Esophagus squamous epithelium (tissue), 4 donors: ENCODE measurements around the gene CCDC179.
A peak's percentile ranks its signal among the peaks of the same experiment; 100 is the strongest.

Source experiments
- POLR2A ChIP-seq, 4 donors: fragments of 450-650 bp; IDR thresholded peaks; one replicate each; pipeline ENCODE4 v1.6.1; 2017; ENCODE audit warnings: antibody characterized with exemption in 4 of 4, mild to moderate bottlenecking in 4 of 4, moderate library complexity in 3 of 4
- TF ChIP-seq, protein P1 (sequence below), 6 experiments: fragments of 450-650 bp in 4 of 6; fragments of 200-600 bp in 2 of 6; sonication (generic) in 2 of 6; IDR thresholded peaks; one replicate each; pipeline ENCODE4 v1.5.1; 2016 to 2019; ENCODE audit warnings: antibody characterized with exemption in 6 of 6, mild to moderate bottlenecking in 4 of 6, moderate library complexity in 4 of 6

DNA sequence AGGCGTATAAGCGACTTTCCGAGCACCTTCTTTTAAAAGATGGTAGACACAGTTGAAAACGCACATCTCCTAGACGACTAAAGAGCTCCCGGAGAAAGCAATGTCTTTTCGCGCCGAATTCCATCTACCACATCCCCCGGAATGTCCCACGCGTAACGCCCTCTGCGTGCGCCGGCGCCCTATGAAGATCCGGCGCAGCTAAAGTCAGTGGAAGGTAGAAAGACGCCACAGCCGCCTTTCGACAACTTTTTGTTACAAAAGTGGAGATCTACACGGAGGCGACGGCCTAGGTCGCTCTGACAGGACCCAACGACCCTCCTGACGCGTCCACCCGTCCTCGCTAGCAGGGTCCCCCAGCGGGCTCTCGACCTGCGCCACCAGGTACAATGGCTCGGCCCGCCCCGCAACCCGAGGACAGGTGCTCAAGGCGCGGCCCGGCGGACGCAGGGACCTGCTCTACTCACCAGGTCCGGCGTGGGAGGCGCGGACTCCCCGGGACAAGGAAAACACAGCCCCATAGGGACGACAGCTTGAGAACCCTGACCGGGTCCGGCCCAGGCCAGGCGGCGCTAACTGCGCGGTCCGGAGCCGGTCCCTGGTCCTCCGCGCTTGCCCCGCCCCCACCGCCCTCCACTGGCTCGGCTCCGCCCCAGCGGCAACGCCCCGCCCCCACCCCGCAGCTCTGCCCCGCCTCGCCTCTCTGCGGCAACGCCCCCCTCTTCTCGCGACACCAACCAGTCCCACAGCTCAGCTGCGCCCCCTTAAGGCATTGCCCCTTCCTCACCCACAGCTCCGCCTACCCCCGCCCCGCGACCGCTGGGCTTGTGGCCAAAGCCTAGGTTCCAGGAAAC, 30.8 kb downstream of the CCDC179 start, which contains the start of gene SVIP:
- TF ChIP-seq, protein P1, sequence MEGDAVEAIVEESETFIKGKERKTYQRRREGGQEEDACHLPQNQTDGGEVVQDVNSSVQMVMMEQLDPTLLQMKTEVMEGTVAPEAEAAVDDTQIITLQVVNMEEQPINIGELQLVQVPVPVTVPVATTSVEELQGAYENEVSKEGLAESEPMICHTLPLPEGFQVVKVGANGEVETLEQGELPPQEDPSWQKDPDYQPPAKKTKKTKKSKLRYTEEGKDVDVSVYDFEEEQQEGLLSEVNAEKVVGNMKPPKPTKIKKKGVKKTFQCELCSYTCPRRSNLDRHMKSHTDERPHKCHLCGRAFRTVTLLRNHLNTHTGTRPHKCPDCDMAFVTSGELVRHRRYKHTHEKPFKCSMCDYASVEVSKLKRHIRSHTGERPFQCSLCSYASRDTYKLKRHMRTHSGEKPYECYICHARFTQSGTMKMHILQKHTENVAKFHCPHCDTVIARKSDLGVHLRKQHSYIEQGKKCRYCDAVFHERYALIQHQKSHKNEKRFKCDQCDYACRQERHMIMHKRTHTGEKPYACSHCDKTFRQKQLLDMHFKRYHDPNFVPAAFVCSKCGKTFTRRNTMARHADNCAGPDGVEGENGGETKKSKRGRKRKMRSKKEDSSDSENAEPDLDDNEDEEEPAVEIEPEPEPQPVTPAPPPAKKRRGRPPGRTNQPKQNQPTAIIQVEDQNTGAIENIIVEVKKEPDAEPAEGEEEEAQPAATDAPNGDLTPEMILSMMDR (IDR thresholded peaks at IDR 0.05): peak in 5 of 6 experiments; percentile 22 to 61 (median 45)
- peak in 2 of 4 donors; percentile 61 to 81 for TF ChIP-seq POLR2A (IDR thresholded peaks at IDR 0.05)
